ENCODE data around the gene G6PC1.
"Not testable (repeated sequence)": the region's sequence is repeated elsewhere in the genome, so short reads cannot be mapped to it uniquely, and the experiment has no call there.

G6PC1 gene

DNA sequence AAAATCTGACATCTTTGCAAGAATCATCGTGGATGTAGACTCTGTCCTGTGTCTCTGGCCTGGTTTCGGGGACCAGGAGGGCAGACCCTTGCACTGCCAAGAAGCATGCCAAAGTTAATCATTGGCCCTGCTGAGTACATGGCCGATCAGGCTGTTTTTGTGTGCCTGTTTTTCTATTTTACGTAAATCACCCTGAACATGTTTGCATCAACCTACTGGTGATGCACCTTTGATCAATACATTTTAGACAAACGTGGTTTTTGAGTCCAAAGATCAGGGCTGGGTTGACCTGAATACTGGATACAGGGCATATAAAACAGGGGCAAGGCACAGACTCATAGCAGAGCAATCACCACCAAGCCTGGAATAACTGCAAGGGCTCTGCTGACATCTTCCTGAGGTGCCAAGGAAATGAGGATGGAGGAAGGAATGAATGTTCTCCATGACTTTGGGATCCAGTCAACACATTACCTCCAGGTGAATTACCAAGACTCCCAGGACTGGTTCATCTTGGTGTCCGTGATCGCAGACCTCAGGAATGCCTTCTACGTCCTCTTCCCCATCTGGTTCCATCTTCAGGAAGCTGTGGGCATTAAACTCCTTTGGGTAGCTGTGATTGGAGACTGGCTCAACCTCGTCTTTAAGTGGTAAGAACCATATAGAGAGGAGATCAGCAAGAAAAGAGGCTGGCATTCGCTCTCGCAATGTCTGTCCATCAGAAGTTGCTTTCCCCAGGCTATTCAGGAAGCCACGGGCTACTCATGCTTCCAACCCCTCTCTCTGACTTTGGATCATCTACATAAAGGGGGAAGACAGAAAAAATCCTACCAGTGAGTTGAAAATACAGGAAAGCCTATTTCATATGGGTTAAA lies at the start of gene G6PC1:
G6PC1 (plus strand) TSS at position 340 of the 872 bp plus-strand sequence; CDS start at position 418, 78 bp downstream.
- DNase-seq (ENCODE audit: extremely low read depth in 1 of 2, low read depth in 1 of 2) = no peak

DNA sequence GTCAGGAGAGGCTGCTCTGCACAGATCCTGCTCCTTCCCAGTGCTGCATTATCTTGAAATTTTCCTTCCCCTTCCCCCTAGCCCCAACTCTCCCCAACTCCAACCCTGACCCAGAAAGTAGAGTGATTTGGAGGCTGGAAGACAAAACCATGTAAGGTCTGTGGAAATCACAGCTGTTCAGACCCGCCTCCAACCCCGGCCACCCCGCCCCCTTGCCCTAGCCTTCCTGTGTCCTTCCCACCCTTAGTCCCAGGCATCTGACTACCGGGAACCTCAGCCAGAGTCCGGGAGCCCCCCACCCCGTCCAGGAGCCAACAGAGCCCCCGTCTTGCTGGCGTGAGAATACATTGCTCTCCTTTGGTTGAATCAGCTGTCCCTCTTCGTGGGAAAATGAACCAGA lies 49.6 kb upstream of the G6PC1 start, which contains the start of gene AOC3:
AOC3 (plus strand) TSS at position 246 of the 400 bp plus-strand sequence; CDS start at position 391, 145 bp downstream.
- no peak for DNase-seq (ENCODE audit: extremely low read depth in 1 of 2, low read depth in 1 of 2)

DNA sequence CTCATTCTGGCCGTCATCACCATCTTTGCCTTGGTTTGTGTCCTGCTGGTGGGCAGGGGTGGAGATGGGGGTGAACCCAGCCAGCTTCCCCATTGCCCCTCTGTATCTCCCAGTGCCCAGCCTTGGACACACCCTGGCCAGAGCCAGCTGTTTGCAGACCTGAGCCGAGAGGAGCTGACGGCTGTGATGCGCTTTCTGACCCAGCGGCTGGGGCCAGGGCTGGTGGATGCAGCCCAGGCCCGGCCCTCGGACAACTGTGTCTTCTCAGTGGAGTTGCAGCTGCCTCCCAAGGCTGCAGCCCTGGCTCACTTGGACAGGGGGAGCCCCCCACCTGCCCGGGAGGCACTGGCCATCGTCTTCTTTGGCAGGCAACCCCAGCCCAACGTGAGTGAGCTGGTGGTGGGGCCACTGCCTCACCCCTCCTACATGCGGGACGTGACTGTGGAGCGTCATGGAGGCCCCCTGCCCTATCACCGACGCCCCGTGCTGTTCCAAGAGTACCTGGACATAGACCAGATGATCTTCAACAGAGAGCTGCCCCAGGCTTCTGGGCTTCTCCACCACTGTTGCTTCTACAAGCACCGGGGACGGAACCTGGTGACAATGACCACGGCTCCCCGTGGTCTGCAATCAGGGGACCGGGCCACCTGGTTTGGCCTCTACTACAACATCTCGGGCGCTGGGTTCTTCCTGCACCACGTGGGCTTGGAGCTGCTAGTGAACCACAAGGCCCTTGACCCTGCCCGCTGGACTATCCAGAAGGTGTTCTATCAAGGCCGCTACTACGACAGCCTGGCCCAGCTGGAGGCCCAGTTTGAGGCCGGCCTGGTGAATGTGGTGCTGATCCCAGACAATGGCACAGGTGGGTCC lies 49.0 kb upstream of the G6PC1 start:
- not testable (repeated sequence) for DNase-seq (ENCODE audit: extremely low read depth in 1 of 2, low read depth in 1 of 2)

DNA sequence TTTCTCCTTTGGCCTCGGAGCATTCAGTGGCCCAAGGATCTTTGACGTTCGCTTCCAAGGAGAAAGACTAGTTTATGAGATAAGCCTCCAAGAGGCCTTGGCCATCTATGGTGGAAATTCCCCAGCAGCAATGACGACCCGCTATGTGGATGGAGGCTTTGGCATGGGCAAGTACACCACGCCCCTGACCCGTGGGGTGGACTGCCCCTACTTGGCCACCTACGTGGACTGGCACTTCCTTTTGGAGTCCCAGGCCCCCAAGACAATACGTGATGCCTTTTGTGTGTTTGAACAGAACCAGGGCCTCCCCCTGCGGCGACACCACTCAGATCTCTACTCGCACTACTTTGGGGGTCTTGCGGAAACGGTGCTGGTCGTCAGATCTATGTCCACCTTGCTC lies 48.2 kb upstream of the G6PC1 start:
- DNase-seq (ENCODE audit: extremely low read depth in 1 of 2, low read depth in 1 of 2) = no peak

DNA sequence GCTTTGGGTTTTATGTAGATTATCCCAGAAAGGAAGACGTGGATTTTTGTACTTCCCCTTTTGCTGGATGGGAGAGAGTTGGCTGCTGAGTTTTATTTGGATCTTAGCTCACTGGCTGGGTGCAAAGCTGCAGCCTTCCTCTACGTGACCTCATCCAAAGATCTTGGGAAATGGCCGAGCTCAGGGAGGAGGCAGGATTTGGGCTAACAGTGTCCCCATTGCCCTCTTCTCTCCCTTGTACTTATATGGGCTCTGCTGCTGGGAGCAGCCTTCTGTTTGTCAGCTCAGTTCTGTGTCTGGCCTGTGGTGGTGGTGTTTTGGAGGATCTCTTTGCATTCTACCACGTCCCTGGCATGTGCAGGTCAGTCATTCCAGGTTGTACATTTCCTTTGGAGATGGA lies 47.6 kb upstream of the G6PC1 start:
- no peak for DNase-seq (ENCODE audit: extremely low read depth in 1 of 2, low read depth in 1 of 2)

DNA sequence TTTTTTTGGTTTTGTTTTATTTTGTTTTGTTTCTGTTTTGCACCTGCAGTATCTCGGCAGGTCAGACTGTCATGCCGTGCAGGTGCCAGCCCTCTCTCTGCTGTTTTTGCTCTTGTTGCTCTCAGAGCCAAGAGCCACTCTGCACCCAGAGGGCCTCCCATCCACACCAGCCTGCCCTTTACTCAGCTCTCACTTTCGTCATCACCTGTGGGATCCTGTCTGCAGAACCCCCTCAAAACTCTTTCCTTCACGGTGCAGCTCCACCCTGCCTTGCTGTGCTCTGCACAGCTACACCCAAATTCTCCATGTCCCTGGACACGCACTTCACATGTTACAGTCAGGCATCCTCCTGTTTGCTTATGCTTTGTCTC lies 47.0 kb upstream of the G6PC1 start:
- no peak for DNase-seq (ENCODE audit: extremely low read depth in 1 of 2, low read depth in 1 of 2)

DNA sequence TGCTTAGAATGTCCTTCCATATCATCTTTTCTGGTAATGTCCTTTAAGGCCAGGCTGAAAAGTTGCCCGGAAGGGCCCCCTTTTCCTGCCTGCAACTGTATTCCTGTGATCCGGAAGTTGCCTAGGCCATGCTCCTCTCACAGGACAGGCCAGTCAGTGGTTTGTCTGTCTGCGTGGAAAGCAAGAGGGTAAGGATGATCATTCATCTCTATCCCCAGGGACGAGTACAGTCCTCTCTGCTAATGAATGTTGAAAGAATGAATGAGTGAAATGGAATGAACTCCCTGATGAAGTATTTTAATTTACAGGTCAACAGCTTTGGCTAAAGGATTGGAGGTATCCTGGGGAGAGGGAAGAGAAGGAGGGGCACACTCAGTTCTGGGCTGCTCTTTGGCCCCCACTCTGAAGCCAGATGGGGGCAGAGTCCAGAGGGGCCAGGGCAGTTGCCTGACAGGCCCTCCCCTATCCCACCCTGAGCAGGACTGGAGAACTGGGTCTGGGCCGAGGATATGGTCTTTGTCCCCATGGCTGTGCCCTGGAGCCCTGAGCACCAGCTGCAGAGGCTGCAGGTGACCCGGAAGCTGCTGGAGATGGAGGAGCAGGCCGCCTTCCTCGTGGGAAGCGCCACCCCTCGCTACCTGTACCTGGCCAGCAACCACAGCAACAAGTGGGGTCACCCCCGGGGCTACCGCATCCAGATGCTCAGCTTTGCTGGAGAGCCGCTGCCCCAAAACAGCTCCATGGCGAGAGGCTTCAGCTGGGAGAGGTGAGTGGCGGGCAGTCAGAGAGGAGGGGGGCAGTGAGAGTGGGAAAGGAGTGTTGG lies 46.4 kb upstream of the G6PC1 start:
- no peak for DNase-seq (ENCODE audit: extremely low read depth in 1 of 2, low read depth in 1 of 2)

DNA sequence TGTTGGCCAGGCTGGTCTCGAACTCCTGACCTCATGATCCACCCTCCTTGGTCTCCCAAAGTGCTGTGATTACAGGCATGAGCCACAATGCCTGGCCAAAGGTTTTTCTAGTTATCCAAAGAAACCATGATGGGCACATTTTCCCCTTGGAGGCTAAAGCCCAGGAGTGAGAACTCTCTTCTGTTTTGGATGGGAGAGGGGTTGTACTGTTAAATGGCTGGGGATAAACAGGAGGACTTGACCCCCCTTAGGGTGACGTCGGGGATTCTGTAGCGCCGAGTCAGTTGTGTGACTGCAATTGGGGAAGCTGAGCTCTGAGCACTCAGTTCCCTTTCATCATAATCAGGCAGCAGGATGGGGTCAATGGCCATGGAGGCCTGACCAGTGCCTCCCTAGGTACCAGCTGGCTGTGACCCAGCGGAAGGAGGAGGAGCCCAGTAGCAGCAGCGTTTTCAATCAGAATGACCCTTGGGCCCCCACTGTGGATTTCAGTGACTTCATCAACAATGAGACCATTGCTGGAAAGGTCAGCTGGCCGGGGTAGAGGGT lies 45.5 kb upstream of the G6PC1 start:
- no peak for DNase-seq (ENCODE audit: extremely low read depth in 1 of 2, low read depth in 1 of 2)

DNA sequence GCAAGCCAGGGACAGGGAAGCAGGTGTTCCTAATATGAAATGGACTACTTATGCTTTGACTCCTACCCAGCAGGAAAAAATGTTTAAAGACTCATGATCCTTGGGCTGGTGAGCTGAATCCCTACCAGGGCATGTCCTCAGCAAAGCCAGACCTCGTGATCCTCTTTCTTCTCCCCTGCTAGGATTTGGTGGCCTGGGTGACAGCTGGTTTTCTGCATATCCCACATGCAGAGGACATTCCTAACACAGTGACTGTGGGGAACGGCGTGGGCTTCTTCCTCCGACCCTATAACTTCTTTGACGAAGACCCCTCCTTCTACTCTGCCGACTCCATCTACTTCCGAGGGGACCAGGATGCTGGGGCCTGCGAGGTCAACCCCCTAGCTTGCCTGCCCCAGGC lies 44.5 kb upstream of the G6PC1 start:
- not testable (repeated sequence) for DNase-seq (ENCODE audit: extremely low read depth in 1 of 2, low read depth in 1 of 2)

DNA sequence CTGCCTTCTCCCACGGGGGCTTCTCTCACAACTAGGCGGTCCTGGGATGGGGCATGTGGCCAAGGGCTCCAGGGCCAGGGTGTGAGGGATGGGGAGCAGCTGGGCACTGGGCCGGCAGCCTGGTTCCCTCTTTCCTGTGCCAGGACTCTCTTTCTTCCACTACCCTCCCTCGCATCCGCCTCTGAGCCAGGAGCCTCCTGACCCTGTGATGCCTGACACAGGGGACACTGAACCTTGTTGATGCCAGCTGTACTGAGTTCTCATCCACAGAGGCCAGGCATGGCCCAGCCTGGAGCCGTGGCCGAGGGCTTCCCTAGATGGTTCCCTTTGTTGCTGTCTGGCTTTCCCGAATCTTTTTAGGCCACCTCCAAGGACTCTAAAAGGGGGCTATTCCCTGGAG lies 44.1 kb upstream of the G6PC1 start:
- not testable (repeated sequence) for DNase-seq (ENCODE audit: extremely low read depth in 1 of 2, low read depth in 1 of 2)

DNA sequence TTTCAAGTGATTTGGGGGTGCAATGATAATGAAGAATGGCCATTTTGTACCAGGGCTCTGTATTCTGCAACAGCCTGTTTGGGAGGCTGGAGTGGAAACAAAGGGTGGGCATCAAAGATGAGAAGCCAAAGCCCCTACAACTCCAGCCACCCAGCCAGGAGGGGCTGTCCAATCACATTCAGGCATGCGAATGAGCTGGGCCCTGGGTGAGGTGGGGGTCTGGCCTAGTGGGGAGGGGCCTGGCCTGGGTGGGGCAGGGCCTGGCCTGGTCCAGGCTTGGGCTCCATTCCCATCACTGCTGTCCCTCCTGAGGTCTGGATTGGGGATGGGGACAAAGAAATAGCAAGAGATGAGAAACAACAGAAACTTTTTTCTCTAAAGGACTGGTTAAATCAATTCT lies 43.2 kb upstream of the G6PC1 start:
- no peak for DNase-seq (ENCODE audit: extremely low read depth in 1 of 2, low read depth in 1 of 2)

DNA sequence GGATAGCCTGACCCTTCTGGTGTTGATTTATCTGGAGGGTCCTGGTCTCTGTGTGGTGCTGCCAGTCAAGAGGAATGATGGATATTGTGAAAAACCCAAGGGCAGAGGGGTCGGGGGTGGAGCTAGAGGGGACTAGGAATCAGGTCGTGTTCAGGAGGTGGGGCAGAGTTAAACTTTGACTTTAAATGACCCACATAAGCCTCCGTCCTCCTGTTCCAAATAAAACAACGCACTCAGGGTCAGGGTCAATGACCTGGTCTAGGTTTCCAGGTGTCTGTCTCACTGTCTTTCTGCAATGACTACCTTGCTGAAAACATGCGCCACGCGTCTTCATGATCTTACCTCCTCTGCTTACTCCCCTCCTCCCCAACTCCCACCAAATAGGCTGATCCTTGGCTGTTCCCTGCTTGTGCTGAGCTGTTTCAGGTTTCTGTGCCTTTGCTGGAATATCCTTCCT lies 34.9 kb upstream of the G6PC1 start:
- DNase-seq (ENCODE audit: extremely low read depth in 1 of 2, low read depth in 1 of 2) = no peak

DNA sequence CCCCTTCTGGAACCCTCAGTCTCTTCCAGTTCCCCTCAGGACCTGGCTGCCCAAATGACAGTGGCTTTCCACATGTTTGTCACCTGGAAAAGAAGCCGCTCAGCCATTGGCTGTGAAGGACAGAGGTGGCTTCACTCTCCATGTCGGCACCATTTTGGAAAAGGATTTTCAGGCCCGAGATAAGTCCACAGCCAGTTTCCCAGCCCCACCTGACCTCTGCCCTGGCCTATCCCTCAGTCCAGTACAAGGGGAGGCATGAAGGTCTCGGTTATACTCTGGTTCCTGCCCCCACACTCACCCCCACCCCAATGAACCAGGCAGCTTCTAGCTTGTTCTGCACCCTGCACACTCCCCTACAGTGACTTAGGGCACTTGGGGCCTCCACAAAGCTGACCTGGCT lies 34.4 kb upstream of the G6PC1 start:
- no peak for DNase-seq (ENCODE audit: extremely low read depth in 1 of 2, low read depth in 1 of 2)

DNA sequence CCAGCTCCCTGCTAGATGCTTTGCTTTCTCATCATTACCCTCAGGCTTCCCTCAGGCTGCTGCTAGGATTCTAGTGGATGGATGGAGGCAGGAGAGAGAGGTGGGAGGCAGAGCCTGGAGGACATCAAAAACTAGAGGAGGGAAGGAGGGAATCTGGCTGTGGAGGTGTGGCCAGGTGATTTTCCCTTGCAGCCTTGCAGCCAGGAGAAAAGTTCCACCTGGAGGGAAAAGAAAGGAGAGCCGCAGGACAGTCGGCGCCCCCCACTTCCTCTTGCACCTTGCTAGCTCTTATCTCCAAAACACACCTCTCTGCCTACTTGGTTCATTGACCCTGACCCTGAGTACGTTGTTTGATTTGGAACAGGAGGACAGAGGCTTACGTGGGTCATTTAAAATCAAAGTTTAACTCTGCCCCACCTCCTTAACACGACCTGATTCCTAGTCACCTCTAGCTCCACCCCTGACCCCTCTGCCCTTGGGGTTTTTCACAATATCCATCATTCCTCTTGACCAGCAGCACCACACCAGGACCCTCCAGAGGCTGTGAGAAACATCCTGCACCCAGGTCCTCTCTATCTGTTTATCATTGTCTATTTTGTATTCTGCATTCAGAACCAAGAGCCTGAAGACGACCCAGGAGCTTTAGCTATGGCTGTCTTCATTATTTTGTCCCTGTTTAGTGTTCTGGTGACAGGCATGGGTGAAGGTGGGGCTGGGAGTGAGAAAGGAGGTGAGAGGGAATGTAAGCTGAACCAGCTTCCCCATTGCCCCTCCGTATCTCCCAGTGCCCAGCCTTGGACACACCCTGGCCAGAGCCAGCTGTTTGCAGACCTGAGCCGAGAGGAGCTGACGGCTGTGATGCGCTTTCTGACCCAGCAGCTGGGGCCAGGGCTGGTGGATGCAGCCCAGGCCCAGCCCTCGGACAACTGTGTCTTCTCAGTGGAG lies 33.7 kb upstream of the G6PC1 start:
- no peak for DNase-seq (ENCODE audit: extremely low read depth in 1 of 2, low read depth in 1 of 2)

DNA sequence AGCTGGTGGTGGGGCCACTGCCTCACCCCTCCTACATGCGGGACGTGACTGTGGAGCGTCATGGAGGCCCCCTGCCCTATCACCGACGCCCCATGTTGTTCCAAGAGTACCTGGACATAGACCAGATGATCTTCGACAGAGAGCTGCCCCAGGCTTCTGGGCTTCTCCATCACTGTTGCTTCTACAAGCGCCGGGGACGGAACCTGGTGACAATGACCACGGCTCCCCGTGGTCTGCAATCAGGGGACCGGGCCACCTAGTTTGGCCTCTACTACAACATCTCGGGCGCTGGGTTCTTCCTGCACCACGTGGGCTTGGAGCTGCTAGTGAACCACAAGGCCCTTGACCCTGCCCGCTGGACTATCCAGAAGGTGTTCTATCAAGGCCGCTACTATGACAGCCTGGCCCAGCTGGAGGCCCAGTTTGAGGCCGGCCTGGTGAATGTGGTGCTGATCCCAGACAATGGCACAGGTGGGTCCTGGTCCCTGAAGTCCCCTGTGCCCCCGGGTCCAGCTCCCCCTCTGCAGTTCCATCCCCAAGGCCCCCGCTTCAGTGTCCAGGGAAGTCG lies 32.8 kb upstream of the G6PC1 start:
- not testable (repeated sequence) for DNase-seq (ENCODE audit: extremely low read depth in 1 of 2, low read depth in 1 of 2)

DNA sequence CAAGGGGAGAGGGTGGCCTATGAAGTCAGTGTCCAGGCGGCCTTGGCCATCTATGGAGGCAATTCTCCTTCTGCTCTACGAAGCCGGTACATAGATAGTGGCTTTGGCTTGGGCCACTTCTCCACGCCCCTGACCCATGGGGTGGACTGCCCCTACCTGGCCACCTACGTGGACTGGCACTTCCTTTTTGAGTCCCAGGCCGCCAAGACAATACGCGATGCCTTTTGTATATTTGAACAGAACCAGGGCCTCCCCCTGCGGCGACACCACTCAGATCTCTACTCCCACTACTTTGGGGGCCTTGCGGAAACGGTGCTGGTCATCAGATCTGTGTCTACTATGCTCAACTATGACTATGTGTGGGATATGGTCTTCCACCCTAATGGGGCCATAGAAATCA lies 32.3 kb upstream of the G6PC1 start:
- DNase-seq (ENCODE audit: extremely low read depth in 1 of 2, low read depth in 1 of 2) = no peak

DNA sequence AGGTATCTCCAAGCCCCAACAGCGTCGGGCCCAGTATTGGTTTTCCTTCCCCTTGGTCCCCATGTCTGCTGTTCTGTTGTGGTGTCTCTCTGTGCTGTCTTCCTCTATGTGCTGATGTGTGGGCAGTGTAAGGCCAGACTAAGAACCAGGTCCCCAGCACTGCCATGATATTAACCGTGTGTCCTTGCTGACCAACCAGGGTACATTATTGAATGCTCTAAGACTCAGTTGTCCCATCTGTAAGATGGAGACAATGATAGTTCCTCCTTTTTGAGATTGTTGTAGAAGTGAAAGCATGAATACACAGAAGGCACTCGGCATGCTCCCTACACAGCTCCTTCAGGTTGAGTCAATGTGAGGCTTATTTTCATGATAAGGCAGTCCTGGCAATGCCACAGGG lies 29.0 kb upstream of the G6PC1 start:
- no peak for DNase-seq (ENCODE audit: extremely low read depth in 1 of 2, low read depth in 1 of 2)

DNA sequence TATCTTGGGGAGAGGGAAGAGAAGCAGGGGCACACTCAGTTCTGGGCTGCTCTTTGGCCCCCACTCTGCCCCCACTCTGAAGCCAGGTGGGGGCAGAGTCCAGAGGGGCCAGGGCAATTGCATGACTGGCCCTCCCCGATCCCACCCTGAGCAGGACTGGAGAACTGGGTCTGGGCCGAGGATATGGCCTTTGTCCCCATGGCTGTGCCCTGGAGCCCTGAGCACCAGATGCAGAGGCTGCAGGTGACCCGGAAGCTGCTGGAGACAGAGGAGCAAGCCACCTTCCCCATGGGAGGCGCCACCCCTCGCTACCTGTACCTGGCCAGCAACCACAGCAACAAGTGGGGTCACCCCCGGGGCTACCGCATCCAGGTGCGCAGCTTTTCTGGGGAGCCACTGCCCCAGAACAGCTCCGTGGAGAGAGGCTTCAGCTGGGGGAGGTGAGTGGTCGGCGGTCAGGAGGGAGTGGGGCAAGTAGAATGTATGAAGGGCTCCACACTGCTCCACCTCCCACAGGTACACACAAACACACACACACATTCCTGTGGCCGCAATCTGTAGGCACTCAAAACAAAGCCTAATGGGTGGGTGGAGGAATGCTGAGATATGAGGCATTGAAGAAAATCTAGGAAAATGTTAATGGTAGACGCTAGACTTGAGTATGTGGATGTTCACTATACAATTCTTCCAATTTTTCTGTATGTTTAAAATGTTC lies 28.2 kb upstream of the G6PC1 start:
- no peak for DNase-seq (ENCODE audit: extremely low read depth in 1 of 2, low read depth in 1 of 2)
